DND-41 (cell line): ENCODE measurements around the gene CACNA2D3.

ENCODE experiments used
- ATAC-seq: fragments of 200-7000 bp; cut with Tn5 transposase; 3 replicates; pipeline ENCODE4 v1.9.1; 2021; ENCODE audit warnings: low read depth; ENCODE audit not compliant: insufficient read depth
- DNase-seq: peaks from one replicate; pipeline ENCODE4 v3.0.0-alpha.2; 2020
- H2AFZ ChIP-seq: 2 replicates; pipeline ENCODE4 v1.6.0; 2012; ENCODE audit warnings: low read depth, low read length
- H3K27ac ChIP-seq: 2 replicates; pipeline ENCODE4 v1.5.1; 2012; ENCODE audit warnings: low read length, inconsistent platforms
- H3K27me3 ChIP-seq: fragments of 200-600 bp; sonication (generic); 2 replicates; pipeline ENCODE4 v1.6.0; 2012; ENCODE audit warnings: low read length, mild to moderate bottlenecking, inconsistent platforms; ENCODE audit not compliant: insufficient read depth, poor library complexity
- H3K36me3 ChIP-seq: 2 replicates; pipeline ENCODE4 v1.5.1; 2012; ENCODE audit warnings: low read length, inconsistent platforms; ENCODE audit not compliant: insufficient read depth
- H3K4me1 ChIP-seq: 2 replicates; pipeline ENCODE4 v1.5.1; 2012; ENCODE audit warnings: mild to moderate bottlenecking, low read length; ENCODE audit not compliant: insufficient read depth
- H3K4me2 ChIP-seq: 2 replicates; pipeline ENCODE4 v1.6.0; 2012; ENCODE audit warnings: mild to moderate bottlenecking, moderate library complexity, low read length, inconsistent platforms; ENCODE audit not compliant: insufficient read depth
- H3K4me3 ChIP-seq, 2 experiments: fragments of 200-600 bp in 1 of 2; shearing (Covaris generic) in 1 of 2; 2 replicates each; pipeline ENCODE4 v1.5.1; 2012 to 2016; ENCODE audit warnings: inconsistent platforms in 2 of 2, low read length in 2 of 2, mild to moderate bottlenecking in 2 of 2, low read depth in 1 of 2, moderate library complexity in 1 of 2
- H3K79me2 ChIP-seq: 2 replicates; pipeline ENCODE4 v1.6.0; 2012; ENCODE audit warnings: low read length, inconsistent platforms; ENCODE audit not compliant: insufficient read depth
- H3K9ac ChIP-seq: 2 replicates; pipeline ENCODE4 v1.6.0; 2012; ENCODE audit warnings: low read depth, mild to moderate bottlenecking, inconsistent platforms, low read length, moderate library complexity
- H3K9me3 ChIP-seq: 2 replicates; pipeline ENCODE4 v1.5.1; 2012; ENCODE audit warnings: low read length, moderate library complexity, mild to moderate bottlenecking, inconsistent platforms; ENCODE audit not compliant: insufficient read depth, severe bottlenecking
- H4K20me1 ChIP-seq: 2 replicates; pipeline ENCODE4 v1.6.0; 2012; ENCODE audit warnings: low read length; ENCODE audit not compliant: insufficient read depth
- EZH2 ChIP-seq: IDR thresholded peaks from 3 replicates; pipeline ENCODE4 v1.6.1; 2012; ENCODE audit warnings: borderline replicate concordance, low read depth, mild to moderate bottlenecking, moderate library complexity, low read length, inconsistent platforms; ENCODE audit not compliant: severe bottlenecking
- TF ChIP-seq, protein P1 (sequence below): IDR thresholded peaks from 2 replicates; pipeline ENCODE4 v1.5.1; 2012; ENCODE audit warnings: borderline replicate concordance, low read length, moderate library complexity, mild to moderate bottlenecking; ENCODE audit not compliant: poor library complexity, severe bottlenecking; ENCODE audit errors: extremely low read depth

CACNA2D3 gene

DNA sequence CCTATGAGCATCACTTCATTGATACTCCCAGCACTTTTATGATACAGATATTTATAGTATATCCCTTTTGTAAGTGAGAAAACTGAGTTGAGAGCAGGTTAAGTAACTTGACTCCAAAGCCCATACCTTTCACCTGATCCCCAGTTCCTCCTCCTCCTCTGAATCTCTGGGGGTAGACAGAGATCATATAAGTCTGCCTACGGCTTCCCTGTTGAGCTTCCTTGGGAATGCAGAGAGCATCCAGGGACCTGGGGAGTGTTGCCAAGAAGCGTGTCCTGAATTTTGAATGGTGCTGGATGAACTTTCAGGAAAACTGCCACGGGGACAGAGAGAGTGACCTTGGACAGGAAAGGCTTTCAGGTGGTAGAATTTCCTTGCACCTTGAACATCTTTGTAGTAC is 537.0 kb downstream of the CACNA2D3 start:
- ATAC-seq (no peak), DNase-seq (no peak)
- no peaks in the 10 kb centered on the region for H3K36me3 ChIP-seq
- no peak for TF ChIP-seq EZH2
- TF ChIP-seq, protein P1, sequence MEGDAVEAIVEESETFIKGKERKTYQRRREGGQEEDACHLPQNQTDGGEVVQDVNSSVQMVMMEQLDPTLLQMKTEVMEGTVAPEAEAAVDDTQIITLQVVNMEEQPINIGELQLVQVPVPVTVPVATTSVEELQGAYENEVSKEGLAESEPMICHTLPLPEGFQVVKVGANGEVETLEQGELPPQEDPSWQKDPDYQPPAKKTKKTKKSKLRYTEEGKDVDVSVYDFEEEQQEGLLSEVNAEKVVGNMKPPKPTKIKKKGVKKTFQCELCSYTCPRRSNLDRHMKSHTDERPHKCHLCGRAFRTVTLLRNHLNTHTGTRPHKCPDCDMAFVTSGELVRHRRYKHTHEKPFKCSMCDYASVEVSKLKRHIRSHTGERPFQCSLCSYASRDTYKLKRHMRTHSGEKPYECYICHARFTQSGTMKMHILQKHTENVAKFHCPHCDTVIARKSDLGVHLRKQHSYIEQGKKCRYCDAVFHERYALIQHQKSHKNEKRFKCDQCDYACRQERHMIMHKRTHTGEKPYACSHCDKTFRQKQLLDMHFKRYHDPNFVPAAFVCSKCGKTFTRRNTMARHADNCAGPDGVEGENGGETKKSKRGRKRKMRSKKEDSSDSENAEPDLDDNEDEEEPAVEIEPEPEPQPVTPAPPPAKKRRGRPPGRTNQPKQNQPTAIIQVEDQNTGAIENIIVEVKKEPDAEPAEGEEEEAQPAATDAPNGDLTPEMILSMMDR, result no peak
- H3K9me3 ChIP-seq, result no peaks in the 10 kb centered on the region
- no peak overlapping the region for H3K27ac ChIP-seq
- no peaks in the 10 kb centered on the region for H3K79me2 ChIP-seq
- H3K9ac ChIP-seq, result no peak overlapping the region
- no peak overlapping the region for H3K4me2 ChIP-seq
- no peak overlapping the region for H3K4me3 ChIP-seq
- H3K27me3 ChIP-seq, result no peaks in the 10 kb centered on the region
- no peaks in the 10 kb centered on the region for H4K20me1 ChIP-seq
- no peaks in the 10 kb centered on the region for H3K4me1 ChIP-seq
- H2AFZ ChIP-seq, result no peak overlapping the region

DNA sequence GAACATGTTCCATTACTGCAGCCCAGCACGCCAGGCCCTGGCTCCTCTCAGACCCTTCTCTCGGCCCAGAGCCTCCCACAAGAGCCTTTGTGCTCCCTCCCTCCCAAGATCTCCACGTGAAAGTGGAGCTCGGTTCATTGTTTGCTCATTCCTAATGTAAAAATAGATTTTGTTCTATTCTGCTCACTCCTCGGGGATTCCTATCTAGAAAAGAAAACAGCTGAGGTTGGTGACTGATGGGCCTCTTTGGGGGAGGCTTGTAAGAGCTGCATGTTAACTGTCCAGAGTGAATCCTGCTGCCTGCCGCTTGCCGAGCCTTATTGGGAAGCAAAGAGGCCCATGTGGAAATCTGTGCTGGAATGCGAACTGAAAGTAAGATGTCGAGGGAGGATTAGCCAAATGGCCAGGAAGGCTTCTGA is 538.4 kb downstream of the CACNA2D3 start:
- no peak overlapping the region for H3K4me3 ChIP-seq
- H3K27ac ChIP-seq, result no peak overlapping the region
- no peaks in the 10 kb centered on the region for H3K27me3 ChIP-seq
- H3K4me1 ChIP-seq, result no peaks in the 10 kb centered on the region
- DNase-seq, result no peak
- H3K9me3 ChIP-seq, result no peaks in the 10 kb centered on the region
- no peaks in the 10 kb centered on the region for H4K20me1 ChIP-seq
- no peak for ATAC-seq
- no peak overlapping the region for H3K4me2 ChIP-seq
- H3K36me3 ChIP-seq, result no peaks in the 10 kb centered on the region
- H2AFZ ChIP-seq, result no peak overlapping the region
- TF ChIP-seq, protein P1, result no peak
- no peak for TF ChIP-seq EZH2
- no peak overlapping the region for H3K9ac ChIP-seq
- no peaks in the 10 kb centered on the region for H3K79me2 ChIP-seq

DNA sequence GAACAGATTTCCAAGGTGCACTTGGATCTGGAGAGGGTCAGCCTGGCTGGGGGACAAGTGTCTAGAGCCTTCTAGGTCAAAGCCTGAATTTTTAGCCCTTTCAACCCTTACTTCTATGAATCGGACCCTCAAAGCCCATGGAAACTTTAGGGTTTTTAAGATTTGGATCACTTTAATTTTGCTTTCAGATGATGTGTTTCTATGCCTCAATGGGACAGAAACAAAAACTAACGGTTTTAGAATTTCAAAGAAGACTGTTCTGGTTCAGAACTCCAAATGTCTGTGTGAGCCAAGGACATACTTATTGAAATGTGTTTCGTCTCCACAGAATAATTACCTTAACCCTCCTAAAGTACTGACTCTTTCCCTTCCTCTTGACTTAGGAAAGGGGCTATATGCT is 538.8 kb downstream of the CACNA2D3 start:
- Histone ChIP-seq H3K4me3 (no peak overlapping the region), H3K79me2 (no peaks in the 10 kb centered on the region), H3K4me1 (no peaks in the 10 kb centered on the region), H3K27me3 (no peaks in the 10 kb centered on the region), H4K20me1 (no peaks in the 10 kb centered on the region), H3K9me3 (no peaks in the 10 kb centered on the region), H3K36me3 (no peaks in the 10 kb centered on the region), H2AFZ (no peak overlapping the region), H3K27ac (no peak overlapping the region), H3K9ac (no peak overlapping the region), H3K4me2 (no peak overlapping the region)
- DNase-seq (no peak), ATAC-seq (no peak)
- TF ChIP-seq EZH2, result no peak
- TF ChIP-seq, protein P1, result no peak

DNA sequence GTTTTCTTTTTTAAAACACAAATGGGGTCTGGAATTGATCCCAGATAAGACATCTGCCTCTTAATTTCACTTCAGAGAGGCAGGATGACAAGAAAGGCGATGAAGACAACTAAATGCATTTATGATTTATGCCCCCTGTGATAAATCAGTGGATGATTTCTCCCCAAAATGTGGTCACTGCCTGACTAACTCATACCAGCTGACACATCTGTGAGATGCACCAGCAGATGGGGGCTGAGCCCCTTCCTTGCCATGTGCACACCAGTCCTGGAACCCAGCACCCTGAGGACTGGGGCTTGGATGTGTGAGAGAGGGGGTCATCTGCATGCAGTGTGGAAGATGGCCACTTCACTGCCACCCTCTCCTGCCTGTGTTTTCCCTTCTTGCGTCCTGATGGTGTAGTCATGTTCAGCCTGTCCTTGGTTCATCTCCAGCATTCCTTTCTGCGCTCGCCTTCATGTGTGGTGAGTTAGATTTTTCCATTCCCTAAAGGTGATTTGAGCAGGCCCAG is 541.2 kb downstream of the CACNA2D3 start:
- Histone ChIP-seq H4K20me1 (no peaks in the 10 kb centered on the region), H3K9ac (no peak overlapping the region), H3K4me2 (no peak overlapping the region), H2AFZ (no peak overlapping the region), H3K36me3 (no peaks in the 10 kb centered on the region), H3K27me3 (peaks cover 3% of the 10 kb centered on the region), H3K4me1 (no peaks in the 10 kb centered on the region), H3K79me2 (no peaks in the 10 kb centered on the region), H3K9me3 (no peaks in the 10 kb centered on the region), H3K27ac (no peak overlapping the region), H3K4me3 (no peak overlapping the region)
- TF ChIP-seq EZH2, result no peak
- TF ChIP-seq, protein P1, result no peak
- no peak for ATAC-seq
- DNase-seq, result no peak
